ENCODE results near the gene USP6NL. TPM values are rescaled to one million over a fixed set of nuclear protein-coding genes. Genes with fewer than 3 reads are reported as not detected.

Gene USP6NL
- total and polyA plus RNA-seq, 9 of the 15 experiments (the other 6 are each of a cell fraction or from before 2014, with no cell fraction given) = 3.2 to 26.6 (median 19.8) TPM

- TF ChIP-seq CHD7 (IDR thresholded peaks at IDR 0.05; ENCODE audit: low read depth, low read length) (peak; percentile 83), ZSCAN29 (IDR thresholded peaks at IDR 0.05) (no peak), ZNF79 (CRISPR knock-in tag; IDR thresholded peaks at IDR 0.05; ENCODE audit: low read depth) (no peak), VEZF1 (CRISPR knock-in tag; IDR thresholded peaks at IDR 0.05) (peak; percentile 81), POLR2G (IDR thresholded peaks at IDR 0.05; ENCODE audit: low read depth, low read length) (no peak), TAF7 (tag; IDR thresholded peaks at IDR 0.05) (no peak), MBD2 (IDR thresholded peaks at IDR 0.05; ENCODE audit: borderline replicate concordance, low read depth) (no peak), ZNF263 (CRISPR knock-in tag; IDR thresholded peaks at IDR 0.05; ENCODE audit: borderline replicate concordance) (no peak), HMG20B (CRISPR knock-in tag; IDR thresholded peaks at IDR 0.05) (no peak)
- TF ChIP-seq, protein P1, sequence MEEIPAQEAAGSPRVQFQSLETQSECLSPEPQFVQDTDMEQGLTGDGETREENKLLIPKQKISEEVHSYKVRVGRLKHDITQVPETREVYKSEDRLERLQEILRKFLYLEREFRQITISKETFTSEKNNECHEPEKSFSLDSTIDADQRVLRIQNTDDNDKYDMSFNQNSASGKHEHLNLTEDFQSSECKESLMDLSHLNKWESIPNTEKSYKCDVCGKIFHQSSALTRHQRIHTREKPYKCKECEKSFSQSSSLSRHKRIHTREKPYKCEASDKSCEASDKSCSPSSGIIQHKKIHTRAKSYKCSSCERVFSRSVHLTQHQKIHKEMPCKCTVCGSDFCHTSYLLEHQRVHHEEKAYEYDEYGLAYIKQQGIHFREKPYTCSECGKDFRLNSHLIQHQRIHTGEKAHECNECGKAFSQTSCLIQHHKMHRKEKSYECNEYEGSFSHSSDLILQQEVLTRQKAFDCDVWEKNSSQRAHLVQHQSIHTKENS (CRISPR knock-in tag; IDR thresholded peaks at IDR 0.05) = no peak
These were observed 51.3 kb downstream of the USP6NL start (continued) for GRCh38 chr10:11560076-11560709.
